ENCODE results near the gene PTPN18.

PTPN18 gene

GRCh38 chr2:130355578-130356431 is at the start of gene PTPN18:
Gene PTPN18, plus strand, starts transcription at chr2:130356056. Its CDS starts 52 bp downstream, at chr2:130356108.
- Histone ChIP-seq H2AFZ (ENCODE audit: low read depth, low read length) (no peak within 1 kb of the TSS), H3K79me2 (ENCODE audit: insufficient read depth, low read length) (no peaks in the 10 kb centered on the region), H3K36me3 (ENCODE audit: insufficient read depth, low read length) (no peaks in the 10 kb centered on the region), H3K9me3 (ENCODE audit: insufficient read depth, low read length, severe bottlenecking) (no peaks in the 10 kb centered on the region), H3K4me3 (ENCODE audit: low read depth in 1 of 2, low read length in 2 of 2) (no peak within 1 kb of the TSS), H4K20me1 (ENCODE audit: insufficient read depth, low read length) (no peaks in the 10 kb centered on the region), H3K4me2 (ENCODE audit: insufficient read depth, low read length) (no peak within 1 kb of the TSS), H3K27ac (ENCODE audit: low read length) (no peak within 1 kb of the TSS), H3K4me1 (ENCODE audit: insufficient read depth, low read length) (no peaks in the 10 kb centered on the region), H3K27me3 (ENCODE audit: insufficient read depth, low read length, poor library complexity) (peaks cover 2% of the 10 kb centered on the region), H3K9ac (ENCODE audit: low read depth, low read length) (no peak within 1 kb of the TSS)
- no peak for TF ChIP-seq EZH2 (IDR thresholded peaks at IDR 0.05; ENCODE audit: borderline replicate concordance, low read depth, low read length, severe bottlenecking)
- TF ChIP-seq CTCF (IDR thresholded peaks at IDR 0.05; ENCODE audit: borderline replicate concordance, extremely low read depth, low read length, poor library complexity, severe bottlenecking): no peak
- ATAC-seq (ENCODE audit: insufficient read depth, low read depth) (no peak), DNase-seq (no peak)

GRCh38 chr2:130307850-130308249 is 48.0 kb upstream of the PTPN18 start:
- no peak overlapping the region for H3K9ac ChIP-seq (ENCODE audit: low read depth, low read length)
- TF ChIP-seq EZH2 (IDR thresholded peaks at IDR 0.05; ENCODE audit: borderline replicate concordance, low read depth, low read length, severe bottlenecking) (no peak), CTCF (IDR thresholded peaks at IDR 0.05; ENCODE audit: borderline replicate concordance, extremely low read depth, low read length, poor library complexity, severe bottlenecking) (no peak)
- H3K4me1 ChIP-seq (ENCODE audit: insufficient read depth, low read length): no peaks in the 10 kb centered on the region

GRCh38 chr2:130310881-130311280 is 45.0 kb upstream of the PTPN18 start:
- no peak overlapping the region for H3K4me3 ChIP-seq (ENCODE audit: low read depth in 1 of 2, low read length in 2 of 2)
- peaks cover 3% of the 10 kb centered on the region; the same call in 1 of the 2 replicates for H4K20me1 ChIP-seq (ENCODE audit: insufficient read depth, low read length)
- H2AFZ ChIP-seq (ENCODE audit: low read depth, low read length): no peak overlapping the region
- no peaks in the 10 kb centered on the region for H3K9me3 ChIP-seq (ENCODE audit: insufficient read depth, low read length, severe bottlenecking)
- H3K27me3 ChIP-seq (ENCODE audit: insufficient read depth, low read length, poor library complexity): no peaks in the 10 kb centered on the region
- TF ChIP-seq EZH2 (IDR thresholded peaks at IDR 0.05; ENCODE audit: borderline replicate concordance, low read depth, low read length, severe bottlenecking) (no peak), CTCF (IDR thresholded peaks at IDR 0.05; ENCODE audit: borderline replicate concordance, extremely low read depth, low read length, poor library complexity, severe bottlenecking) (no peak)
- no peak for DNase-seq
- ATAC-seq (ENCODE audit: insufficient read depth, low read depth): no peak
- no peak overlapping the region for H3K27ac ChIP-seq (ENCODE audit: low read length)
- no peak overlapping the region for H3K4me2 ChIP-seq (ENCODE audit: insufficient read depth, low read length)
- H3K9ac ChIP-seq (ENCODE audit: low read depth, low read length): no peak overlapping the region
- H3K4me1 ChIP-seq (ENCODE audit: insufficient read depth, low read length): no peaks in the 10 kb centered on the region
- no peaks in the 10 kb centered on the region for H3K36me3 ChIP-seq (ENCODE audit: insufficient read depth, low read length)
- no peaks in the 10 kb centered on the region for H3K79me2 ChIP-seq (ENCODE audit: insufficient read depth, low read length)

More at GRCh38 chr2:130307850-130308249, 48.0 kb upstream of the PTPN18 start:
- no peak overlapping the region for H2AFZ ChIP-seq (ENCODE audit: low read depth, low read length)
- no peak for DNase-seq
- H3K27me3 ChIP-seq (ENCODE audit: insufficient read depth, low read length, poor library complexity): no peaks in the 10 kb centered on the region
- H3K79me2 ChIP-seq (ENCODE audit: insufficient read depth, low read length): no peaks in the 10 kb centered on the region
- no peaks in the 10 kb centered on the region for H3K9me3 ChIP-seq (ENCODE audit: insufficient read depth, low read length, severe bottlenecking)
- H3K4me3 ChIP-seq (ENCODE audit: low read depth in 1 of 2, low read length in 2 of 2): no peak overlapping the region
- no peak overlapping the region for H3K27ac ChIP-seq (ENCODE audit: low read length)
- no peak overlapping the region for H3K4me2 ChIP-seq (ENCODE audit: insufficient read depth, low read length)
- no peaks in the 10 kb centered on the region for H3K36me3 ChIP-seq (ENCODE audit: insufficient read depth, low read length)
- H4K20me1 ChIP-seq (ENCODE audit: insufficient read depth, low read length): peaks cover 3% of the 10 kb centered on the region; the same call in 1 of the 2 replicates
- ATAC-seq (ENCODE audit: insufficient read depth, low read depth): no peak

Measured in DND-41 (cell line).